ENCODE data around the gene QSER1. TPM values are rescaled to one million over a fixed set of nuclear protein-coding genes. Genes with fewer than 3 reads are reported as not detected.

Gene QSER1
- total RNA-seq, 6 experiments from 2014 or later, result 20.2 to 26.4 (median 24.0) TPM

GRCh38 chr11:32870676-32871075 is 21.9 kb upstream of the QSER1 start:
- no peaks in the 10 kb centered on the region for H3K4me1 Mint-ChIP-seq (ENCODE audit: low read depth)
- DNase-seq, result no peak
- H3K4me3 Mint-ChIP-seq, result no peak overlapping the region
- no peaks in the 10 kb centered on the region for H3K36me3 Mint-ChIP-seq (ENCODE audit: low read depth)
- TF ChIP-seq CTCF (IDR thresholded peaks at IDR 0.05), result peak; percentile 49; the same call in 1 of the 2 replicates
- peaks cover 10% of the 10 kb centered on the region for H3K27me3 Mint-ChIP-seq (ENCODE audit: insufficient read depth)
- peaks cover 6% of the 10 kb centered on the region; the same call in 1 of the 2 replicates for H3K9me3 Mint-ChIP-seq
- no peak overlapping the region for H3K27ac Mint-ChIP-seq

GRCh38 chr11:32874132-32874531 is 18.5 kb upstream of the QSER1 start:
- H3K36me3 Mint-ChIP-seq (ENCODE audit: low read depth), result no peaks in the 10 kb centered on the region
- H3K9me3 Mint-ChIP-seq, result no peaks in the 10 kb centered on the region
- peaks cover 20% of the 10 kb centered on the region for H3K27me3 Mint-ChIP-seq (ENCODE audit: insufficient read depth)
- H3K27ac Mint-ChIP-seq, result no peak overlapping the region
- no peaks in the 10 kb centered on the region for H3K4me1 Mint-ChIP-seq (ENCODE audit: low read depth)
- TF ChIP-seq CTCF (IDR thresholded peaks at IDR 0.05), result no peak
- DNase-seq, result no peak
- H3K4me3 Mint-ChIP-seq, result no peak overlapping the region

GRCh38 chr11:32881286-32881685 is 11.3 kb upstream of the QSER1 start:
- Mint-ChIP-seq H3K27me3 (ENCODE audit: insufficient read depth) (peaks cover 34% of the 10 kb centered on the region), H3K4me1 (ENCODE audit: low read depth) (peaks cover 10% of the 10 kb centered on the region; the same call in 1 of the 2 replicates), H3K4me3 (no peak overlapping the region), H3K9me3 (no peaks in the 10 kb centered on the region), H3K36me3 (ENCODE audit: low read depth) (no peaks in the 10 kb centered on the region), H3K27ac (no peak overlapping the region)
- DNase-seq, result no peak
- TF ChIP-seq CTCF (IDR thresholded peaks at IDR 0.05), result no peak

- DNase-seq, result no peak
- peaks cover 10% of the 10 kb centered on the region for H3K4me1 Mint-ChIP-seq (ENCODE audit: low read depth)
- no peak overlapping the region for H3K4me3 Mint-ChIP-seq
- peaks cover 25% of the 10 kb centered on the region for H3K27me3 Mint-ChIP-seq (ENCODE audit: insufficient read depth)
- H3K27ac Mint-ChIP-seq, result no peak overlapping the region
- no peaks in the 10 kb centered on the region for H3K36me3 Mint-ChIP-seq (ENCODE audit: low read depth)
- H3K9me3 Mint-ChIP-seq, result no peaks in the 10 kb centered on the region
- no peak for TF ChIP-seq CTCF (IDR thresholded peaks at IDR 0.05)
Measured at GRCh38 chr11:32883421-32883820, 9.2 kb upstream of the QSER1 start.

- no peak for TF ChIP-seq CTCF (IDR thresholded peaks at IDR 0.05)
- H3K36me3 Mint-ChIP-seq (ENCODE audit: low read depth), result no peaks in the 10 kb centered on the region
- H3K4me3 Mint-ChIP-seq, result no peak overlapping the region
- peaks cover 16% of the 10 kb centered on the region for H3K4me1 Mint-ChIP-seq (ENCODE audit: low read depth)
- peaks cover 20% of the 10 kb centered on the region for H3K27me3 Mint-ChIP-seq (ENCODE audit: insufficient read depth)
- DNase-seq, result no peak
- H3K9me3 Mint-ChIP-seq, result no peaks in the 10 kb centered on the region
- no peak overlapping the region for H3K27ac Mint-ChIP-seq
Measured at GRCh38 chr11:32884023-32884422, 8.6 kb upstream of the QSER1 start.
